Measurements from ENCODE around the gene GHR. TPM values are rescaled to one million over a fixed set of nuclear protein-coding genes. Genes with fewer than 3 reads are reported as not detected.

The GHR gene
- total RNA-seq, 1 donor from 2014 or later: 1.3 TPM

DNA sequence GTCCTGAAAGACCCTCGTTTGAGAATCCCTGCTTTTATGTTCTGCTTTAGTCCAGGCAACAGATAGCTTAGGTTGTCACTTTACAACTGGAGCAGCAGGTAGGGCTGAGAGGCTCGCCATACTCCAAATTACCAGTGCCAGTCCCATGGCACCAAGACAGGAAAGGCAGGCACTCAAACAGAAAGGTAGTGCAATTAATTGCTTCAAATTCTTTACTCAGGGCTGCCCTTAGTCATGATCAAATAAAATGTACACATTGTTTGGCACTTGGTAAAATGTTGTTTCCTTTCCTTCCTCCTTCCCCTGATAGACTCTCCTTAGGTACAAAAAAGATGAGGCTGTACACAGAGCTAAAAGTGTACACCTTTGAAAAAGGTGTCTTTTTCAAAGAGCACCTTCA is 217.6 kb downstream of the GHR start:
- no peaks in the 10 kb centered on the region for H3K27me3 ChIP-seq (ENCODE audit: control insufficient read depth, insufficient read depth, low read length)
- H3K36me3 ChIP-seq (ENCODE audit: control insufficient read depth, insufficient read depth, low read length): no peaks in the 10 kb centered on the region
- FAIRE-seq (no peak), DNase-seq (ENCODE audit: low read depth) (peak; percentile 40)
- no peak overlapping the region for H3K4me3 ChIP-seq (ENCODE audit: low read depth, low read length)
- TF ChIP-seq, protein P1, sequence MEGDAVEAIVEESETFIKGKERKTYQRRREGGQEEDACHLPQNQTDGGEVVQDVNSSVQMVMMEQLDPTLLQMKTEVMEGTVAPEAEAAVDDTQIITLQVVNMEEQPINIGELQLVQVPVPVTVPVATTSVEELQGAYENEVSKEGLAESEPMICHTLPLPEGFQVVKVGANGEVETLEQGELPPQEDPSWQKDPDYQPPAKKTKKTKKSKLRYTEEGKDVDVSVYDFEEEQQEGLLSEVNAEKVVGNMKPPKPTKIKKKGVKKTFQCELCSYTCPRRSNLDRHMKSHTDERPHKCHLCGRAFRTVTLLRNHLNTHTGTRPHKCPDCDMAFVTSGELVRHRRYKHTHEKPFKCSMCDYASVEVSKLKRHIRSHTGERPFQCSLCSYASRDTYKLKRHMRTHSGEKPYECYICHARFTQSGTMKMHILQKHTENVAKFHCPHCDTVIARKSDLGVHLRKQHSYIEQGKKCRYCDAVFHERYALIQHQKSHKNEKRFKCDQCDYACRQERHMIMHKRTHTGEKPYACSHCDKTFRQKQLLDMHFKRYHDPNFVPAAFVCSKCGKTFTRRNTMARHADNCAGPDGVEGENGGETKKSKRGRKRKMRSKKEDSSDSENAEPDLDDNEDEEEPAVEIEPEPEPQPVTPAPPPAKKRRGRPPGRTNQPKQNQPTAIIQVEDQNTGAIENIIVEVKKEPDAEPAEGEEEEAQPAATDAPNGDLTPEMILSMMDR (IDR thresholded peaks at IDR 0.05; ENCODE audit: insufficient read depth, low read length, severe bottlenecking): no peak

DNA sequence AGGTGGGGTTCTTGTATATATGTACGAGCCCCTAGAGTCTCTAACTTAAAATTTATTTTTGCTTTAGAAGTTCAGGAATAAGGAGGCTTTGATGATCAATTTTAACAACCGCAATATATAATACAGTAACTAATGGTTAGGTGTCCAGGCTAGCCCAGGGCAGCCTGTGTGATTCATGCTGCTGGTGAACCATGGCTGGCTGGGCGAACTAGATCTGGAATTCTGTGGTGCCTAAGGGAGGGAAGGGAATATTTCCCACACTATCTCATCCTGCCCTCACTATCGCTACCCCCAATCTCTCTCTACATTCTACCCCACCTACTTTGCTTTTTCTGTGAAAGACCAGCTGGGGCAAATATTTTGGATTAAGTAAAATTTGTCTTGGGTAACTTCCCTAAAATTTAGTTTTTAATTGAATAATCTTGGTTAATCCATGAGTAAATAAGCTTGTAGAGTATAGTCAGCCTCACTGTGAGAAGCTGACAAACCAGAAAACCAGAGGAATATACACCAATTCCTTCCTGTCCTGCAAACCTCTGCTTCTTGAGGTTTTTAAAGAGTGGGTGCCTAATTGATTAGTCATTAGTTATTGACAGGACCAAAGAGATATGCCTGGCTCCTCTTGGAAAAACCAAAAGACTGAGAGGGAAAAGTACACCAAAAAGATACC is 218.2 kb downstream of the GHR start:
- no peak overlapping the region for H3K4me3 ChIP-seq (ENCODE audit: low read depth, low read length)
- TF ChIP-seq, protein P1 (IDR thresholded peaks at IDR 0.05; ENCODE audit: insufficient read depth, low read length, severe bottlenecking): no peak
- no peak for FAIRE-seq
- peak; percentile 90 for DNase-seq (ENCODE audit: low read depth)
- H3K27me3 ChIP-seq (ENCODE audit: control insufficient read depth, insufficient read depth, low read length): no peaks in the 10 kb centered on the region
- H3K36me3 ChIP-seq (ENCODE audit: control insufficient read depth, insufficient read depth, low read length): no peaks in the 10 kb centered on the region

DNA sequence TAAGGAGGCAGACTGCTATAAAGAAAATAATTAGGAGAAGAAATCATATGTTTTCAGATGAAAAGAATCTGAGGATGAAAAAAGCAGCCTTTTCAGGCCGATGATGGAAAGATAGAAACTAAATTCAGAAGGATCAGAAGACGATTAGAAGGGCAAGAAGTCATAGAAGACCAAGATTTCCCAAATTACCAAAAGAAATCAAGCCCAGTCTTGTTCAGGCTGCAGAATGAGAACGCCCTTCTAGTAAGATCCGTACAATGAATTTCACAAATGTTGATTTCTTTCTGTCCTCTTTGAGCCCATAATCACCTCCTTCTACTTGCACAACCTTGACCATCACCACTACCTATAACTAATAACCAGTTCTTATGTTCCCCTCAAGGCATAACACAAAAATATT is 218.8 kb downstream of the GHR start:
- DNase-seq (ENCODE audit: low read depth) (peak; percentile 58), FAIRE-seq (no peak)
- H3K27me3 ChIP-seq (ENCODE audit: control insufficient read depth, insufficient read depth, low read length): no peaks in the 10 kb centered on the region
- no peaks in the 10 kb centered on the region for H3K36me3 ChIP-seq (ENCODE audit: control insufficient read depth, insufficient read depth, low read length)
- no peak overlapping the region for H3K4me3 ChIP-seq (ENCODE audit: low read depth, low read length)
- TF ChIP-seq, protein P1 (IDR thresholded peaks at IDR 0.05; ENCODE audit: insufficient read depth, low read length, severe bottlenecking): no peak

GRCh38 chr5:42643360-42643759 is 220.1 kb downstream of the GHR start:
- no peak for DNase-seq (ENCODE audit: low read depth)
- FAIRE-seq: no peak

DNA sequence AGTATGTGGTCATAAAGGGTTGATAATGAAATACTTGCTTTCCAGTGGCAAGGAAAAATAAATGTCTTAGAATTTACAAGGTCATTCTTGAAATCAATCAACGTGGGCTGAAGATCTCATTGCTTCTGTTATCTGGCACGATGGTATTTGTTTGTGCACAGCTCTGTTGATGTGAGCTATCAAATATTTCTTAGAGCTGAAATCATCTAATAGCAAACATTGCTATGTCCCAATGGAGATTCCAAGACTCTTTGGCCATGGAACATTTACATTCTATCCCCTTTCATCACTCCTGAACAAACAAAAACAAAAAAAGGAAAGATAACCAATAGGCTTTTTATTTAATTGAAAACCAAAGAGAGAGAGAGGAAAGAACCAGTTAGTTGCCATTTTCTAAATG is 221.9 kb downstream of the GHR start:
- FAIRE-seq: no peak
- Histone ChIP-seq H3K36me3 (ENCODE audit: control insufficient read depth, insufficient read depth, low read length) (no peaks in the 10 kb centered on the region), H3K4me3 (ENCODE audit: low read depth, low read length) (no peak overlapping the region), H3K27me3 (ENCODE audit: control insufficient read depth, insufficient read depth, low read length) (no peaks in the 10 kb centered on the region)
- DNase-seq (ENCODE audit: low read depth): peak; percentile 22
- TF ChIP-seq, protein P1 (IDR thresholded peaks at IDR 0.05; ENCODE audit: insufficient read depth, low read length, severe bottlenecking): no peak

More at GRCh38 chr5:42643360-42643759, 220.1 kb downstream of the GHR start:
- H3K4me3 ChIP-seq (ENCODE audit: low read depth, low read length): no peak overlapping the region
- H3K27me3 ChIP-seq (ENCODE audit: control insufficient read depth, insufficient read depth, low read length): no peaks in the 10 kb centered on the region
- TF ChIP-seq, protein P1 (IDR thresholded peaks at IDR 0.05; ENCODE audit: insufficient read depth, low read length, severe bottlenecking): no peak
- no peaks in the 10 kb centered on the region for H3K36me3 ChIP-seq (ENCODE audit: control insufficient read depth, insufficient read depth, low read length)

DNA sequence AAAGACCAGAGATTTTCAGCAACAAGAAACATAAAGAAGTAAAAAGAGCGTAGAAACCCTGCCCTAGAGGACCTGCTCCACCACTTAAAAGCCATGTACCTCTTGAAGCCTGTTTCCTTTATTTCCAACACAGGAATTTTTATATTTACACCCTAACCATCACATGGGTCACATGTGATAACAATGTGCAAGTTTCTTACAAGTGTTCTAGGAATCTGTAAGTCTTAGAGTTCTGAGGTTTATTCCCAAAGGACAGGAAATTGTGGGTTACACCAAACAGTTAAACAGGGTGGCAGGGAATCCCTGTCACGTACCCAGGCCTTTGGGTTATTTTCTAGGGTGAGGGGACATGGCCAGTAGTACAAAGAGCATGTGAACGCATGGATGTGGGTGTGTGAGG is 224.8 kb downstream of the GHR start:
- FAIRE-seq (no peak), DNase-seq (ENCODE audit: low read depth) (no peak)
- no peaks in the 10 kb centered on the region for H3K36me3 ChIP-seq (ENCODE audit: control insufficient read depth, insufficient read depth, low read length)
- H3K4me3 ChIP-seq (ENCODE audit: low read depth, low read length): no peak overlapping the region
- TF ChIP-seq, protein P1 (IDR thresholded peaks at IDR 0.05; ENCODE audit: insufficient read depth, low read length, severe bottlenecking): no peak
- H3K27me3 ChIP-seq (ENCODE audit: control insufficient read depth, insufficient read depth, low read length): no peaks in the 10 kb centered on the region
